Inferior parietal cortex (tissue), 1 donor: ENCODE measurements around the gene MKNK2.

Source experiments
- DNase-seq: peaks from one replicate; pipeline ENCODE4 v3.0.0-alpha.2; 2016; ENCODE audit errors: extremely low spot score

MKNK2 gene

DNA sequence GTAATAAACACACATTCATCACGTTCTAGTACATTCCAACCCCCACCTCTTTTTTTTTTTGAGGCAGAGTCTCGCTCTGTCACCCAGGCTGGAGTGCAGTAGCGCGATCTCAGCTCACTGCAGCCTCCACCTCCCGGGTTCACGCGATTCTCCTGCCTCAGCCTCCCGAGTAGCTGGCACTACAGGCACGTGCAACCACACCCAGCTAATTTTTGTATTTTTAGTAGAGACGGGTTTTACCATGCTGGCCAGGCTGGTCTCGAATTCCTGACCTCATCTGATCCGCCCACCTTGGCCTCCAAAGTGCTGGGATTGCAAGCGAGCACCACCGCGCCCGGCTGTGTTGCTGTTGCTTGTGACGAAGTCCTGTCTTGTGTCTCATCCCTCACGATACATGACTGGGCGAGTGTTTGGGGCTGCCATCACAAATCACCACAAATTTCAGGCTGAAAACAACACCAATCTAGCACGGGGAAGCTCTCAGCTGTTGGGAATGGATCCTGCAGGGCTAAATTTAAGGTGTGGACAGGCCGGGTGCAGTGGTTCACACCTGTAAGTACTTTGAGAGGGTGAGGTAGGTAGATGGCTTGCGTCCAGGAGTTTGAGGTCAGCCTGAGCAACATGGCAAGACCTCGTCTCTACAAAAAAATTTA is 29.4 kb upstream of the MKNK2 start:
- DNase-seq = no peak

DNA sequence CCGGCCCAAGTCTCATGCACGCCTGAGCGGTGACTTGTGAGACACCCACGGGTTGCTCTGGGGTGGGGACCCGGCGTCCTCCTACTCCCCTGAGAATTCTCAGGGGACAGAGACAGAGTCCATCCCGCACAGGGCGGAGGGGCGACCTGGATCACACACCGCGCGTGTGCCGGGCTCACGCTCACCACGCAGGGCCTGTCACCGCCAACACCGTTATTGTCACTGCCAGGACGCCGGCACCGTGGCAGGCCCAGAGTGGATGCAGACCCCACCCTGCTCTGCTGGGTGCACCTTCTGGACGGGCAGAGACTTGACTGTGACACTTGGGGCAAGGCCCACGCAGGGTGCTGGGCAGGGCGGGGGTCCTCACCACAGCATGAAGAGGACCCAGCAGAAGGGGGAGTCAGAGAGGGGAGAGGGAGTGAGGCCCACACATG is 28.8 kb upstream of the MKNK2 start:
- no peak for DNase-seq

DNA sequence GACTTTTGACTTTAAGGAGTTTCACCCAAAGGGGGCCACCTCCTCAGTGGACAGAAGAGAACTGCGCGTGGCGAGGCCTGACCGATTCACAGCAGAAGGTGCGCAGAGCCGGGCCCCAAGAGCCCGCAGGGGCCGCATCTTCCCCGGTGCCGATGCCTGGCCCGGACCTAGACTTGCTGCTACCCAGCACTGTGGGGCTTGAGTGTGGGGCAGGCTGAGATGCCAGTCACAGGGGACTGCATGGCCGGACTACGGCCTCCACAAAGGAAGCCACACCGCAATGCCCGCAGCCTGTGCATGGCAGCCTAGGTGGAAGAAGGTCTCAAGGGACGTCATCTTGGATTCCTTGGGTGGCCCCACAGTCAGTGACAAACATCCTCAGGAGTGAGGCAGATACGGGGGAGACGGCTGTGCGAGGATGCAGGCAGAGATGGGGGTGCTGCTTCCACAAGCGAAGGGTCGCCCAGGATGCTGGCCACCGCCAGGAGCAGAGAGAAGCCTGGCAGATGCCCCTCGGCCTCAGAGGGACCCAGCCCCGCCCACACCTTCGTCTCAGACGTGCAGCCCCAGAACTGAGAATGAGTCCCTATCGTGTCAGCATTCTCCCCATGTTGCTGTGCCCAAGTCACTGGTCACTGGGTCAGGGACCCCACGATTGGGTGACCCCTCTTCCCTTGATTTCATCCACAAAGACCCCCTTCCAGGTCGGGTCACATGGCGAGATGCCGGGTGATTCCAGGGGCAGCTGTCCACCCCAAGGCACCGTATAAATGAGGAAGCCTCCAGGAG is 28.2 kb upstream of the MKNK2 start:
- no peak for DNase-seq

DNA sequence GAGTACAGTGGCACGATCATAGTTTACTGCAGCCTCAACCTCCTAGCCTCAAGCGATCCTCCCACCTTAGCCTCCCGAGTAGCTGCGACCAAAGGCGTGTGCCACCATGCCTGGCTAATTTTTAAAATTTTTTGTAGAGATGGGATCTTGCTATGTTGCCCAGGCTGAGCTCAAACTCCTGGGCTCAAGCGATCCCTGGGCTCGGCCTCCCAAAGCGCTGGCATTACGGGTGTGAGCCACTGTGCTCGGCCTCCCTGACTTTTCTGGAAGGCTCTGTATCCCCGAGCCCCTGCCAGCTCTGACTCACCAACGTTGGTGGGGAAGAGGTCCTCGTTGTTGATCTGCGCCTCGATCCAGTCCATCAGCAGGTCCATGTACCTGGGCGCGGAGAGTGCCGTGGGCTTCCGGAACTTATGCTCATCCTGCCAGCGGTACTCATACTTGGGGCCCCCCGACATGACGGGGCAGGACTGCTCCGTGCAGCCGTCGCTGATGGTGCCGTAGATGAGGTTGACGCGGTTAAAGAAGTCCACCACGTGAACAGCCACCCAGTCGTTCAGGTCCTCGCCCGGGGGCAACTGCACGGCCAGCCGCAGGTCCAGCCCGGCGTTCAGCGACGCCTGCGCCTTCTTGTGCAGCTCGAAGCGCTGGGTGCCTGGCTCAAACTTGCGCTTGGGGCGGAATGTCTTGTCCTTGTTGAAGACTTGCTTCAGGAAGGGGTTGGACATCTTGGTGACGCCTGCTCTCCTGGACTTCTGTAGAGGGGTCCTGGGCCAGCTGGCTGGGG is 27.0 kb upstream of the MKNK2 start:
- DNase-seq = no peak

DNA sequence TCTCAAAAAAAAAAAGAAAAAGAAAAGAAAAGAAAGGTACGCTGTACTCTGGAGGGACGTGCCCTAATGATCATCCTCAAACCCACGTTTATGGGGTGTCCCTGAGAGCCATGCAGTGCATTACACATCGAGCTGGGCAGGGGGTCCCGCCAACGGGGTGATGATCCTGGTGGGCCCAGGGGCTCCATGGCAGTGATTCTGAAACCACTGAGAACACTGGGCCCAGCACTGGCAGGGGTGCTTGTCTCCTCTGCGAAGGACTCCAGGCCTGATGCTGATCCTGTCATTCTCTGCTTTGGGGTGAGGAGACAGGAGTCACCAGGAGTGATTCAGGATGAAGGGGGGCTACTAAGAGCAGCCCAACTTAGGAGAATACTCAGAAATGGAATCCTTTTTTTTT is 26.4 kb upstream of the MKNK2 start:
- DNase-seq = no peak

DNA sequence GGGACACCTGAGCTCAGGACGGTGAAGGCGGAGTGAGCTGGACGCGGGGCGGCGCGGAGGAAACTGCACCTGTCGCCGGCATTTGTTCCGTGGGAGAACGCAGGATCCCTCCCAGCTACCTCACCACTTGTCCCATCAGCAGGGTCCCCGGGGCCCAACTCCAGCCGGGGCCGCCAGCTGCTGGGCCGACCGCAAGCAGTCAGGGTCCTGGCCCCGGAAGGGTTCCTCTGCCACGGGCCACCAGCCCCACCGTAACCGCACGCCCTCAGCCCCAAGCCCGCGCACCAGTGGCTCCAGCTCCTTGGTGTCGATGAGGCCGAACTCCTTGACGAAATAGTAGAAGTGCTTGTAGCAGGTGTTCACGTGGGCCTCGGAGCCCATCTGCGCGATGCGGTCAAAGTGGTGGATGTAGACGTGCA is 25.5 kb upstream of the MKNK2 start:
- DNase-seq = no peak

DNA sequence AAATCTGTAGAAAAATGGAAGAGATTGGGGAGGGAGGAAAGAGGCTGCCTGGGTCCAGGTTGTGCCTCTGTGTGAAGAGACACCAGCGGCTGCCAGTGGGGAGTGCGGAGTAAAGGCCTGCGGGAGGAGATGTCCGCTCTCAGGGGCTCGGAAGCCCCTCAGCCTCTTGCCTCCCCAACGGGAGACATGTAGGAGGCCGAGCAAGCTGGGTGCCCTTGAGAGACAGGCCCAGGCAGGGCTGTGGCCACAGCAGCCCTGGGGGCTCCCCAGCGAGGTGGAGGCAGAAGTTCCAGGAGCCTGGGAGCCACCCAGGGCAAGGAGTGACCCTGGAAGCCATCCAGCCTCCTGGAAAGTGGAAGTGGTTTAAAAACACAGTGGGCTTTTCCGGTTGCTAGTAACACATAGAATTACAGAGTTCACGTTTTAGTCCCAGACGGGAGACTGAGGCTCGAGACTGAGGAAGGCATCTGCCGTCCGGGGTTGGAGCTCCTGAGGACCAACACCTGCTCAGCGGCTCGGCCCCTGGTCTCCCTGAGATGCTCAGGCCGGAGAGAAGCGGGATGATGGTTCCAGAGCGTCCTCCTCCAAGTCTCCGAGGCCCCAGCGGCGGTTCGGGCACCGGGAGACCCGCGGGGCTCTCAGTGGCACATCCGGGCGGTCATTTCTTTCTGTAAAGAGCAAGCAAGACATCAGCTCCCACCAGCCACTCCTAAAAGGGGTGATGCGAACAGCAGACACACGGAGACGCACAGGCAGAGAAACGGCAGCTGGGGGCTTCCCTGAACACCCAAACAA is 21.9 kb upstream of the MKNK2 start:
- DNase-seq = no peak

DNA sequence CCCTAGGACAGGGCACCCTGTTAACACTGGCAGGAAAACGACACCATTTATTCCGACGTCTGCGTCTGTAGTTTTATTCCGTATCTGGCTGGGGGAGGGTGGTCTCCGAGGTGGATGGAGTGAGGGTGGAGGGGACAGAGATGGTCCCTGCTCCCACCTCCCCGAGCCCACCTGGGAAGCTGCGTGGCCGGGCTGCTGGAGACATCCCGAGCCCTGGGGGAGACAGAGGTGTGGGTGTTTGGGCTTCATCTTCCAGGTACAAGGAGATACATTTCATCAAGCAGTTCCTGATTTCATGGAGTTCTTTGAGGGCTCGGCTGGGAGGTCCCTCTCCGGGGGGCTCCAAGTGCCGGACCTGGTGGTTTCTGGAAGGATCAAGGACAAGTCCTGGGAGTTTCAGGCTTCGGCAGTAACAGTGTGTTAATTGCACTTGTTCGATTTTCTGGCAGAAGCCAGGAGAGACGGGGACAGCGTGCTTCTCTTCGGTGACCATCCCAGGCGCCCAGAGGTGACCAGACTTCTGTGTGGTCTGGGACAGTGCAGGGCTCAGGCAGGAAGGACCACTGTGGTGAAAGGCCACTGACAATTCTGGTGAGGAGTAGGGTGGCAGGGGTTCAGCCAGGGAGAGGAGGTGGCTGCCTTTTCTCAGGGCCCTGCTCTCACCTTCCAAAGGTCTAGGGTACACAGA is 20.1 kb upstream of the MKNK2 start:
- DNase-seq = no peak

DNA sequence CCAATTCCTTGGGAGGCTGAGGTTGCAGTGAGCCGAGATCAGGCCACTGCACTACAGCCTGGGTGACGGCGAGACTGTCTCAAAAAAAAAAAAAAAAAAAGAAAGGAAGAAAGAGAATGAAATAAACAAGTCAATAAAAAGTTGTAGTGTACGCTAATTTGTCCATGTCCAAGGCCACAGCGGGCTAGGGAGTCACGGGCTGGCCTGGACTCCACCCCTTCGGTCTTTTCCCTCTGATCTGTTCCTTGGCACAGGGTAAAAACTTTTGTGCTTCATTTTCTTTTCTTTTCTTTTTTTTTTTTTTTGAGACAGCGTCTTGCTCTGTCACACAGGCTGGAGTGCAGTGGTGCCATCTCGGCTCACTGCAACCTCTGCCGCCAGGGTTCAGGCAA is 19.4 kb upstream of the MKNK2 start:
- DNase-seq = no peak

DNA sequence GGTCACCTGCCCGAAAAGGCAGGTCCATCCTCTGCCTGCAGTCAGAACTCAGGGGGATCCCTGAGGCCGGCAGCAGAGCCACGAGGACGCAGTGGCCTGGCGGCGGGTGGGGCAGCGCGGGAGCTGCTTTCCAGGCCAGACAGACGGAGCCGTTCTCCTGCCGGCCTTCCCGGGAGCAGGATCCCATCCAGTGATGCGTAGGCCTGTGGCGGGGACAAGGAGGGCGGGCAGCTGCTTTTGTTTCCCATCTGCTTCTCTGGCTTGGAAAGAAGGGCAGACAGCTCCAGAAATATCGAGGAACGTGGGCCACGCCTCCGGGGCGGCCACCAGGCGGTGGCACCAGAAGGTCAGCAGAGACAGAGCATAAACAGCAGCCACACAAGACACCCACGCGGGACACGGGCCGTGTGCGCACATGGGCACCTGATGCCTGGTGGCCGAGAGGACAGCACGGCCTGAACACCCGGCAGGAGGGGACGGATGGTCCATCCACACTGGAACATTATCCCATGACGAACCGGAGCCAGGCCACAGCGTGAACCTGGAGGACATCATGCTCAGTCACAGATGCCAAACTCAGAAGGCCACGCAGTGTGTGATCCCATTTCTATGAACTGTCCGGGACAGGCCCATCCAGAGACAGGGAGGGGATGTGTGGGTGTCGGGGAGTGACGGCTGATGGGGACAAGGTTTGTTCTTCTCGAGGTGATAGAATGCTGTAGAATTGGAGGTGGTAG is 13.9 kb upstream of the MKNK2 start:
- no peak for DNase-seq

DNA sequence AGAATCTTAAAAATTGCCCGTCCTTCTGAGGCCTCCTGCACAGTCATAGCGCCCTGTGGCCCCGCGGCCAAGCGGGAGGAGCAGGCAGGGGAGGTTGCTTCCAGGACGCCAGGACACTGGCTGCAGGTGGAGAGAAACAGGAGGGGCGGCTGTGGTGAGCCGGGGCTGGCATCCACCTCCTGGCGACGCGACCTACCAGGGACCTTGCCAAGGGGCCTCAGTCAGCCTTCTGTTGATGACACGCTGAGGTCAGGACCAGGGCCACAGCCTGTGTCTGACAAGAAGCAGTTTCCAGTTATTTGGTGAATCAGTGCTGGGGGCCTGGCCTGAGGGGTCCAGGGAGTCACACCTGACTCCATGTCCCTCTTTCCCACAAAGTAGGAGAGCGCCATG is 13.3 kb upstream of the MKNK2 start:
- no peak for DNase-seq

DNA sequence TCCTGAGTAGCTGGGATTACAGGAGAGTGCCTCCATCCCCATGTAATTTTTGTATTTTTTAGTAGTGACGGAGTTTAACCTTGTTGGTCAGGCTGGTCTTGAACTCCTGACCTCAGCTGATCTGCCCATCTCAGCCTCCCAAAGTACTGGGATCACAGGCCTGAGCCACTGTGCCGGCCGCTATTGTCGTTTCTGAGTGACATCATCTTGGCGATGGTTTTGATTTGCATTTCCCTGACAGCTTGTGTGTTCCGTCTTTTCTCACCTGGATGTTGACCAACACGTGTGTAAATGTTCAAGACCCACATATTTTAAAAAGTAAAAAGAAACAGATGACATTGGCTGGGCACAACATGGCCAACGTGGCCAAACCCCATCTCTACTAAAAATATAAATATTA is 12.8 kb upstream of the MKNK2 start:
- no peak for DNase-seq

DNA sequence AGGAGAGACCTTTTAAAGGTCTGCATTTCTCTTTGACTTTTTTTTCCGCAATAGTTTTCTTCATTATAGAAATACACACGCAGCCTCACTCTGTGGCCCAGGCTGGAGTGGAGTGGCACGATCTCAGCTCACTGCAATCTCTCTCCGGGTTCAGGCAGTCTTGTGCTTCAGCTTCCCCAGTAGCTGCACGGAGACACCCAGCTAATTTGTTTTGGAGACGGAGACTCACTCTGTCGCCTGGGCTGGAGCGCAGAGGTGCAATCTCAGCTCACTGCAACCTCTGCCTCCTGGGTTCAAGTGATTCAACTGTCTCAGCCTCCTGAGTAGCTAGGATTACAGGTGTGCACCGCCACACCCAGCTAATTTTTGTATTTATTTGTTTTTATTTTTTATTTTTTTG is 11.7 kb upstream of the MKNK2 start:
- no peak for DNase-seq

DNA sequence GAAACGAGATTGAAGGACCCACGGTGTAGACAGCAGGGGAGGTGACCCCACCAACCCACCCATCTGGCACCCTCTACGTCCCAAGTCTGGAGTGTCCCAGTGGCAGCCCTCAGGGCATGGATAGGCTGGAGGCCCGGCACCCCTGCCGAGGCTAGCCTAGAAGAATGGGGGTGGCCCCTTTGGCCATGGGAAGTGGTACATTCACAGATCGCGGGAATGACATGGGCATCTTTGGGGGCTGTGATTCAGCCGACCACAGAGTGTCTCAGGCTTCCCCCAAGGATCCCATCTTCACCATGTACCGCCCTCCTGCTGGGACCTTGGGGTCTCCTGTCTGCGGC is 11.3 kb upstream of the MKNK2 start:
- DNase-seq = no peak

DNA sequence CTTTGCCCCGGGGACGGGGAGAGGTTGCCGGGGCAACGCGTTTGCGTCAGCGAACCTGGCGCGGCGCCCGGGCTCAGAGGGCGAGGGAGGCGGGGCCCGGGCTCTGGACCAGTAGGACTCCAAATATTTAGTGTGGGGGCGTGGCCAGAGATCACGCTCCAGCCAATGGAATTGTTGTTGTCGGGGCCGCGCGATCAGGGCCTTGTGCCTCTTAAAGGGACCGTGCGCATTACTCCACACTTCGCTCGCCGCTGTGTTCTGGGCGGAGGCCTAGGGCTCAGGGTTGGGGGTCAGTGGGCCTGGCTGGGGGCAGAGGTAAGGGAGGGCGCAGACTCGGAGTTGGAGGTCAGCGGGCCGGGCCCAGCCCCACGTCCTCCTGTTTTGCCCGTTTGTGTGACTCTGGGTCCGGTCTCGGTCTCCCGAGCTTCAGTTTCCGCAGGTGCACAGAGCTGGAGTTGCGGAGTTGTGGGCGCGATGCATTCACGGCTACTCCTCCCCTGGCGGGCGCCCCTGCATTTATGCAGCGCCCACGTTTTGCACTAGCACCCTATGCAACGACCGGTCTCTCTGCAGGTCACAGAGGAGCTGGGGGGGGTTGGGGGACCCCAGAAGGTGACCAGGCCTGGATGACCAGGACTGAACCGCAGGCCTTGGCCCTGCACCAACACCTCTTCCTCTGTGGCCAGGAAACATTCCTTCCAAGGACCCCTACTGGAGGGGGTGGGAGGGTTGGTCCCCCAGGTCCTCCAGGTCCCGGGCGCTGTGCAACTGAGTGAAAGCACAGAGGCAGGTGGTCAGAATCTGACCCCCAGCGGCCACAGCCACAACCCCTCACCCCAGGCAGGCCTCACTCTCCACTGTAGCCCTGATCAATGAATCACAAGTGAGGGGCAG is 10.7 kb upstream of the MKNK2 start:
- peak; percentile 99 for DNase-seq

DNA sequence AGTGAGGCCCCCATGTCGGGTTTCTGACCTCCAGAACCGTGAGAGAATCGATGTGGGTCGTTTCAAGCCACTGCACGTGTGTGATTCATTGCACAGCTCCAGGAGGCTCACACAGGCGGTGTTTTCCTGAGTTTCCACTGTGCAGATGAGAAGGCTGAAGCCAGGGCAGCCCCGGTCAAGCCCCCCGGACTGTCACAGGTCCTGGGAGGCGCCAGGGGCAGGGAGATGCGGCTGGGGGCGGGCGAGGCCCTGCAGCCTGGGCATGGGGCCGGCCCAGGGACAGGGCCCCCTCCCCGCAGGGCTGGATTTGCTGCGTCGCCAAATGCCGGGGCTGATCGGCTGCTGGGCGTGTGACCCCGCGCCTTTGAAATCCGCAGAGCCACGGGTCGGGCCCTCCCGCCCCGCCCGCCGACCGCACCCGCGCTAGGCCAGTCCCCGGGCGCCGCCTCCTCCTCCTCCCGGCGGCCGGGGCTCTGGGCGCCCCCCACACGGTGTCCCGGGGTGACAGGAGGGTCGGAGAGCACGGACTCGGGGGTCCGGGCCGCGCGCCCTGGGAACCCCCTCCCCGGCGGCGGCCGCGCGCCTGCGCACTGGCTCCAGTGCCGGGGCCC is 9.9 kb upstream of the MKNK2 start:
- DNase-seq = no peak

DNA sequence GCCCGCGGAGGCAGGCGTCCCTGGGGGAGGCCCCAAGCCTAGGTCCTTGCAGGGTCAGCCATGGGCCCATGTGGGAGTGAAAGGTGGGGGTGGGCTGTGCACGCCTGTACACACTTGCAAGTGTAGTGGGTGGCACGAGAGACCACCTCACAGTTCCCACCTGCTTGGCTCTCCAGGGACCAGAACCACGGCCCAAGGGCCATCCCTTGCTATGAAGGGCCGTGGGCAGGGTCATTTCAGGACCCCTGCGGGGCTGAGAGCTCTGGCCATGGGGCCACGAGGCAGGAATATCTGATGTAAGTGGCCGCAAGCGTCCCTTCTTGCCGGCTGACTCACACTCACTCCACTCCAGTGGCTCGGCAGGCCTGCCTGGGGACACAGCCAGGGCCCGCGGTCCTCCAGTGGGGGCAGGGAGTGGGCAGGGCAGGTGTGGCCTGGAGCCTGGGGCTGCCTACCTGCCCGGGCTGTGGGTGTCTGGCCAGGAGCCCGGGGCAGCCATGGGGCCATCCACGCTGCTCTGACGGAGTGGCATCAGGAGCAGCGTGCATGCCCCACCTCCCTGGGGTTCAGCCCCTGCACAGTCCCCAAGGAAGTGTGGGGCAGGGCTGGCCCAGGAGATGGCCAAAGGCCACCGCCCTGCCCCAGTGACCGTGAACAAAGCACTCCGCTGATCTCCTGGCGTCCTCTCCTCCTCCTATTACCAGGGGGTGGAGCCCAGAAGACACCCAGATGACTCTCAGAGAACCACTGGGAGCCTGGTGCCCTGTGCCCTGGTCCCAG is 8.6 kb upstream of the MKNK2 start:
- DNase-seq = peak; percentile 44
